ENCODE results near the gene SPINT2.

Gene SPINT2

GRCh38 chr19:38270587-38271167, 6.3 kb downstream of the SPINT2 start:
- TF ChIP-seq FOXP2 (optimal IDR thresholded peaks at IDR 0.05; ENCODE audit: control extremely low read depth, extremely low read length, insufficient read depth) (no peak), EZH2 (IDR thresholded peaks at IDR 0.05) (no peak), POLR2AphosphoS5 (IDR thresholded peaks at IDR 0.05; ENCODE audit: borderline replicate concordance, low read depth, low read length) (no peak)
- no peak overlapping the region for H3K27ac ChIP-seq
- no peak for DNase-seq (ENCODE audit: low read depth, low spot score)
- no peaks in the 10 kb centered on the region for H3K9me3 ChIP-seq (ENCODE audit: low read depth, low read length)
- H3K4me3 ChIP-seq = no peak overlapping the region
- H3K36me3 ChIP-seq (ENCODE audit: insufficient read depth, low read length) = no peaks in the 10 kb centered on the region
- no peak overlapping the region for H3K9ac ChIP-seq (ENCODE audit: insufficient read length)

GRCh38 chr19:38273499-38273898, 9.1 kb downstream of the SPINT2 start:
- Histone ChIP-seq H3K9me3 (ENCODE audit: low read depth, low read length) (no peaks in the 10 kb centered on the region), H3K36me3 (ENCODE audit: insufficient read depth, low read length) (no peaks in the 10 kb centered on the region), H3K4me3 (no peak overlapping the region), H3K27ac (no peak overlapping the region), H3K9ac (ENCODE audit: insufficient read length) (no peak overlapping the region)
- TF ChIP-seq FOXP2 (optimal IDR thresholded peaks at IDR 0.05; ENCODE audit: control extremely low read depth, extremely low read length, insufficient read depth) (no peak), POLR2AphosphoS5 (IDR thresholded peaks at IDR 0.05; ENCODE audit: borderline replicate concordance, low read depth, low read length) (no peak), EZH2 (IDR thresholded peaks at IDR 0.05) (no peak)
- DNase-seq (ENCODE audit: low read depth, low spot score) = no peak

DNA sequence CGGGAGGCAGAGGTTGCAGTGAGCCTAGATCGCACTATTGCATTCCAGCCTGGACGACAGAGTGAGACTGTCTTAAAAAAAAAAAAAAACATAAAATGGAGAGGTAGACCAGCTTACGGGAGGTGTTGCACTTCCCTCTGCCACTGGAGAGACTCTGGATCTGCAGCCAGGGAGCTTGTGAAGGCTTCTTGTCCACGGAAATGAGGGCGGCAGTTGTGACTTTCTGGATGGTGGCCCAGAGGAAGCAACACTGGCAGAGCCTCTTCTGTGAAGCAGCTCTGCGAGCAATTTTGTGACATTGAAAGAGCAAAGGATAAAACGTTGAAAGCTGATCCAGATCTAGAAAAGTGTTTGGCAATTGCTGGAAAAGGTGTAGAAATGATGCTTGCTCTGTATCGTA, 10.4 kb downstream of the SPINT2 start:
- no peaks in the 10 kb centered on the region for H3K9me3 ChIP-seq (ENCODE audit: low read depth, low read length)
- no peak for TF ChIP-seq POLR2AphosphoS5 (IDR thresholded peaks at IDR 0.05; ENCODE audit: borderline replicate concordance, low read depth, low read length)
- H3K9ac ChIP-seq (ENCODE audit: insufficient read length) = no peak overlapping the region
- DNase-seq (ENCODE audit: low read depth, low spot score) = no peak
- H3K27ac ChIP-seq = no peak overlapping the region
- H3K4me3 ChIP-seq = no peak overlapping the region
- H3K36me3 ChIP-seq (ENCODE audit: insufficient read depth, low read length) = no peaks in the 10 kb centered on the region

DNA sequence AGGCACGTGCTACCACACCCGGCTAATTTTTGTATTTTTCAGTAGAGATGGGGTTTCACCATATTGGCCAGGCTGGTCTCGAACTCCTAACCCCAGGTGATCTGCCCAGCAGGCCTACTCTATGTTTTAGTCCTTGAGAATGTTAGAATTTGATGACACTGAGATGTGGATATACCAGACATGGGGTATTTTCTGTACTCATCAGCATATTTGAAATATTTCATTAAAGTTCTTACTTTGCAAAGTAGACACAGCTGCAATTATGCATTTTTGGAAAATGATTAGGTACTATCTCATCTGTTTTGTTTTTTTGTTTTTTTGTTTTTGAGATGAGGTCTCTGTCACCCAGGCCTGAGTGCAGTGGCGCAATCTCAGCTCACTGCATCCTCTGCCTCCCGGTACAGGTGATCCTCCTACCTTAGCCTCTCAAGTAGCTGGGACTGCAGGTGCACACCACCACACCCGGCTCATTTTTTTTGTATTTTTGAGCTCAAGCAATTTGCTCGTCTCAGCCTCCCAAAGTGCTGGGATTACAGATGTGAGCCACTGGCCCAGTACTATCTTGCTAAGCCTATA, 12.7 kb downstream of the SPINT2 start:
- Histone ChIP-seq H3K27ac (no peak overlapping the region), H3K4me3 (no peak overlapping the region), H3K36me3 (ENCODE audit: insufficient read depth, low read length) (no peaks in the 10 kb centered on the region), H3K9ac (ENCODE audit: insufficient read length) (no peak overlapping the region), H3K9me3 (ENCODE audit: low read depth, low read length) (no peaks in the 10 kb centered on the region)
- TF ChIP-seq FOXP2 (optimal IDR thresholded peaks at IDR 0.05; ENCODE audit: control extremely low read depth, extremely low read length, insufficient read depth) (no peak), EZH2 (IDR thresholded peaks at IDR 0.05) (no peak), POLR2AphosphoS5 (IDR thresholded peaks at IDR 0.05; ENCODE audit: borderline replicate concordance, low read depth, low read length) (no peak)
- no peak for DNase-seq (ENCODE audit: low read depth, low spot score)

DNA sequence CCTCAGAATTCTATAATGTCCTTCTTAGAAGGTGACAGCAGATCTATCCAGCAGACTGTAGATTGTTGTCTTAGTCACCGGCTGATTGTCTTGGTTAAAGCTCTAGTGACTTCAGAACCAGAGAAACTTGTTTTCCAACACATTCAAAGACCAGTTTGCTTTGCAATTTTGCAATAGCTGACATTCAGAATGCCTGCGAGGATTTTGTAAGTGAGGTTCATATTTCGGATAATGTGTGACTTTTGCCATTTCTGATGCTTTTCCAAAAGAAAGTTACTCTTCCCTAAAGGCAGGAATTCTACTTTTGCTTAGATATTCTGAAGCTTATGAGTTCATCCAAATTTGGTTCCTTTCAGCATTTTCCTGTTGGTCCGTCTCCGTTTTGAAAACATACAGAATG, 13.2 kb downstream of the SPINT2 start:
- Histone ChIP-seq H3K9me3 (ENCODE audit: low read depth, low read length) (no peaks in the 10 kb centered on the region), H3K27ac (no peak overlapping the region), H3K9ac (ENCODE audit: insufficient read length) (no peak overlapping the region), H3K4me3 (no peak overlapping the region), H3K36me3 (ENCODE audit: insufficient read depth, low read length) (no peaks in the 10 kb centered on the region)
- TF ChIP-seq EZH2 (IDR thresholded peaks at IDR 0.05) (no peak), POLR2AphosphoS5 (IDR thresholded peaks at IDR 0.05; ENCODE audit: borderline replicate concordance, low read depth, low read length) (no peak), FOXP2 (optimal IDR thresholded peaks at IDR 0.05; ENCODE audit: control extremely low read depth, extremely low read length, insufficient read depth) (no peak)
- DNase-seq (ENCODE audit: low read depth, low spot score) = no peak

DNA sequence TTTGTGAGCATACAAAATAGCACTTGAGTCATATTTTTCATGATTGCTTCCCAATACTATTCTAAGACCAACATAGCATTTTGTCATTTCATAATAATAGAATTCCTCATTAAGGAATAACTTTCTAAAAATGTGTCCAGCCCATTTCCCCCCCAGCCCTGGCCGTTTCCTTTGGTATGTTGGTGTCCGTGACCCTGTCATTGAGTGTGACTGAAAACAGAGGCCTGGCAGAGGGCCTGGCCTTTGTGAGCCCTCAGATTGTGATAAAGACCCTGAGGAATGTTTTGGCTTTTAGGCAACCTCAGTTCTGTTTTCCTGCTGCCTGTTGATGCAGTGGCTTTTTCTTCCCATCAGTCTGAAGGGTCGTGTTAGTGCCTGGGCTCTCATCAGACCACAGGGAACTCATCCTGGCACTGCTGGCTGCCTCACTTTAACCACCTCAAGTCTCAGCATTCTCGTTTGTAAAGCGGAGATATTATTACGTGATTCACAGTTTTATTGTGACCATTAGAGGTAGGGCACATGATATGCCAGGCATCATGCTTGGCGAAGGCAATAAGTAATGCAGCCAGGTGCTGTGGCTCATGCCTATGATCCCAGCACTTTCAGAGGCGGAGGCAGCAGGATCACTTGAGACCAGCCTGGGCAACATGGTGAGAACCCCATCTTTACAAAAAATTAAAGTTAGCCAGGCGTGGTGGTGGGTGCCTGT, 13.8 kb downstream of the SPINT2 start:
- Histone ChIP-seq H3K9ac (ENCODE audit: insufficient read length) (no peak overlapping the region), H3K9me3 (ENCODE audit: low read depth, low read length) (no peaks in the 10 kb centered on the region), H3K27ac (no peak overlapping the region), H3K4me3 (no peak overlapping the region), H3K36me3 (ENCODE audit: insufficient read depth, low read length) (no peaks in the 10 kb centered on the region)
- no peak for TF ChIP-seq POLR2AphosphoS5 (IDR thresholded peaks at IDR 0.05; ENCODE audit: borderline replicate concordance, low read depth, low read length)
- no peak for TF ChIP-seq EZH2 (IDR thresholded peaks at IDR 0.05)
- no peak for TF ChIP-seq FOXP2 (optimal IDR thresholded peaks at IDR 0.05; ENCODE audit: control extremely low read depth, extremely low read length, insufficient read depth)
- no peak for DNase-seq (ENCODE audit: low read depth, low spot score)

- Histone ChIP-seq H3K36me3 (ENCODE audit: insufficient read depth, low read length) (no peaks in the 10 kb centered on the region), H3K9ac (ENCODE audit: insufficient read length) (no peak overlapping the region), H3K4me3 (no peak overlapping the region), H3K27ac (no peak overlapping the region), H3K9me3 (ENCODE audit: low read depth, low read length) (no peaks in the 10 kb centered on the region)
- no peak for TF ChIP-seq POLR2AphosphoS5 (IDR thresholded peaks at IDR 0.05; ENCODE audit: borderline replicate concordance, low read depth, low read length)
- DNase-seq (ENCODE audit: low read depth, low spot score) = no peak
These were observed 14.4 kb downstream of the SPINT2 start for GRCh38 chr19:38278751-38279150.

DNA sequence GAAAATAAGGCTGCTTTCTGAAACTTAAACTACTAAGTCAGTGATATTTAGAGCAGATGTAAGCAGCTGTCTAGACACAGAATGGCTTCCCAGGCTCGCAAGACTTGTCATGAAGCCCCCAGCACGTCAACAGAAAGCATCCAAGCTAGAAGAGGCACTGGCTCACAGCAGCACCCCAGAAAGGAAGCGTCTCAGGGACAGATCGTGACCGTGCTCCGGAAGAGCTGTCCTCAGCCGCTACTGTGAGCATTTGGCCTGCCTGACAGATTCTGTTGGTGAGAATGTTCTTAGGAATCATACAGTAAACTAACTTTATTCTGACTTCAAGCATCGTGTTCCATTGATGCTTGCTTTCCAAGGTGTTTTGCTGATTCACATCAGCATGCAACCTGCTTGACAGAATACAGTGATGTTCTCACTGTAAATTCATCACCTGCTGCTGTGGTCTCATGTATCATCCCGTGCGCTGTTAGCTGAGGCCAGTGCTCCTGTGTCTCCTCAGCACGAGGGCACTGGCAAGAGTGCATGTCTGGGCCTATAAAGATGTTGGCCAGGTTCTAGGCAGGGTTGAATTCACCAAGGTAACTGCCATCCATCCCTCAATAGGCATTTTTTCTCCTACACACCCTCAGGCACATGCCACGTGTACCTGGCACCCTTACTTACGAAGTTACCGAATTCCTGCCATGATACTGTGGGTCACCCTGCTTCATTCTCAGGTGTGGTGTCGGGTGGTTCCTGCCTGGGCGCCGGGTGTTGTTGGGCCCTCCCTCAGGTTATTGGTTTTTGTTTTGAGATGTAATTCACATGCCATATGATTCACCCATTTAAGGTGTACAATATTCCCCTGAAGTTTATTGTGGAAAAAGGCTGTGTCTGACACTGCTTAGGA, 15.9 kb downstream of the SPINT2 start:
- no peak for DNase-seq (ENCODE audit: low read depth, low spot score)
- Histone ChIP-seq H3K4me3 (no peak overlapping the region), H3K36me3 (ENCODE audit: insufficient read depth, low read length) (no peaks in the 10 kb centered on the region), H3K27ac (no peak overlapping the region), H3K9me3 (ENCODE audit: low read depth, low read length) (no peaks in the 10 kb centered on the region), H3K9ac (ENCODE audit: insufficient read length) (no peak overlapping the region)
- no peak for TF ChIP-seq EZH2 (IDR thresholded peaks at IDR 0.05)
- TF ChIP-seq FOXP2 (optimal IDR thresholded peaks at IDR 0.05; ENCODE audit: control extremely low read depth, extremely low read length, insufficient read depth) = no peak
- TF ChIP-seq POLR2AphosphoS5 (IDR thresholded peaks at IDR 0.05; ENCODE audit: borderline replicate concordance, low read depth, low read length) = no peak

All from SK-N-MC (cell line).